Stimulated activated CD4-positive, alpha-beta T cell treated with anti-CD3 and anti-CD28 coated beads, Interleukin-1b, Interleukin-23, amount 100 ng/mL, for 1 hour (primary cell): ENCODE measurements around the gene MAX.
"Not testable (repeated sequence)": the region's sequence is repeated elsewhere in the genome, so short reads cannot be mapped to it uniquely, and the experiment has no call there.

ENCODE experiments used
- DNase-seq, 2 donors: peaks; one replicate each; pipeline ENCODE4 v3.0.0-alpha.2; 2020; ENCODE audit warnings: low read depth in 2 of 2

MAX gene

DNA sequence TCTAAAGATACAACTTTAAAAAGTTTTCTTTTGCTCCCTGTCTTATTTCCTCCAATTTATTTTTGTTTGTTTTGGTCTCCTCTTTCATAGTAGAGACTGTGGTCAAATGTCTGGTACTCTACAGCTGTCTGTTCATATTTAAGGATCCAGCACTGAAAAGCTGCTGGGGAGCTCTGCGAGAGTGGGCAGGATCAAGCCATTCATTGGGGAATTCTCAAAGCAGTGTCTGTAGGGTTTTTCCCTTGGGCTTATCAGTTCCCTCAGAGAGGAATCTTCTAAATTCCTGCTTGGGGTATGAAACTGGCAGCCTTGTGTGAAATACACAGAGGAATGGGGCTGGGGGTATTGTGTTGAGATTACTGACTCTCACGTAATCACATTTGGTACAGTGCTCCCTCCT lies 63.4 kb downstream of the MAX start:
- no peak for DNase-seq

DNA sequence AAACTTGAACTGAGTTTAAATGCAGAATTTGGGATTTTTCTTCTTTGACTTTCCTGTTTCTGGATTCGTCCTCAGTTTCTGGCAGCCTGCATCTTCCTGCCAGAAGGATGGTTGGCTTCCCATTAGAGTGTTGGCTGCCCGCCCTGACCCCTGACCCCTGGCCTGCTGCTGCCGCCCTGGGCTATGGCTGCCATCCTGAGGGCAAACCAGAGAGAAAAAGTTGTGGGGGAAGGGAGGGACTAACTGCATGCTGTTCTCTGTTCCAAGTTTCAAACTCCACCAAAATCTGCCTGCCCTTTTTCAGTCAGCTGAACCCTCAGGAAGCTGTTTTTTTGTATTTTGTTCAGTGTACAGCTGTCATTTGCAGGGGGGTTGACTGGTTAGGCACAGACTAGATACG lies 67.3 kb downstream of the MAX start:
- DNase-seq, result no peak

DNA sequence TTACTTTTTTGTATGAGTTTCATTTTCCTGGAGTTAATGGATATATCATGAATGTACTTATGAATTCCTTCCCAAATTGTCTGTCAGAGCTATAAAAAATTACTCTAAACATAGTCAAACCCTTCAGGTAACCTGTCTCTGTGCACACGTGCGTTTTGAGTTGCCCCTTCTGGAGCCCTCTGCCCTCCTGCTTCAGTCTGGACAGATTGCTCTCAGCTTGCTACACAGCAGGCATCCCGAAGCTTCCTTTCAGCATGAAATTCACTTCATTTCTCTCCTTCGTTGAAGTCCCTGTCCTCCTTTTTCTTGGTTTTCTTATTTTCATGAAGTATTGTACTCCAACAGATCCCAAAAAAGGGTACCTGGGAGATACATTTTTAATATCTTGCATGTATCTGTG lies 68.3 kb downstream of the MAX start:
- DNase-seq, result no peak

DNA sequence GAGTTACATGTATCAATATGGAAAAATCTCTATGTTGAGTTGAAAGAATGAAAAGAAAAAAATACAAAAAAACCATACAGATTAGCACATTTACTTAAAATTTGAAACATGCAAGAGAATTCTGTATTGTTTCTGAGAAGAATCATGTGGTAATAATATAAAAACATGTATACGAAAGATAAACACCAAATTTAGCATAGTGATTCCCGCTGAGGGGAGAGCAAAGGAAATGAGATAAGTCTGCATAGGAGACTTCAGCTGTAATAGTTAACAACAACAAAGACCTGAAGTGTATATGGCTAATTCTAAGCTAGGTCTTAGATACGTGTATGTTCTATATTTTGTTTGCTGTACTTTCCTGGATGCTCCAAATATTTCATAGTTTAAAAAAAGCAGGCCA lies 69.1 kb downstream of the MAX start:
- DNase-seq, result no peak

DNA sequence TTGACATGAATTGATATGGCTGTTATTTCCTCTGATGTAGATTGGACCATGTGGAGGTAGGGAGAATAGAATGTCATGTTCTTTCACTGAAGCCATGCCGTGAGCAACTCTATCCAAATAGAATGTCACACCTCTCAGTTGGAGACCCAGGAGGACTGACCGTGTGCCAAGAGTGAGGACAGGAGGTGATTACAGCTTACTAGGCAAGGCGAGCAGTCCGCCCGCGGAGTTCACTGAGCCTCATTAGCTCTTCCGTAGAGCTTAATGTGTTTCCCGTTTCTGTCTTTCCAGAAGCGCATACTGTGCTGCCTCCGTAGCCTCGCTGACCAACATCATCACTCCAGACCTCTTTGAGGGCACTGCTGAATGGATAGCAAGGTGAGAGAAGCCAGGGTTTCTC lies 70.0 kb downstream of the MAX start:
- no peak for DNase-seq

DNA sequence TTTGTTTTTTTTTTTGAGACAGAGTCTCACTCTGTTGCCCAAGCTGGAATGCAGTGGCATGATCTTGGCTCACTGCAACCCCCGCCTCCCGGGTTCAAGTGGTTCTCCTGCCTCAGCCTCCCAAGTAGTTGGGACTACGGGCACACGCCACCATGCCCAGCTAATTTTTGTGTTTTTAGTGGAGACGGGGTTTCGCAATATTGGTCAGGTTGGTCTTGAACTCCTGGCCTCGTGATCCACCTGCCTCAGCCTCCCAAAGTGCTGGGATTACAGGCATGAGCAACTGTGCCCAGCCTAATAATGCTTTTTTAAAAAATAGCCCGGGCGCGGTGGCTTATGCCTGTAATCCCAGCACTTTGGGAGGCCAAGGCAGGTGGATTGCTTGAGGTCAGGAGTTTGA lies 71.0 kb downstream of the MAX start:
- DNase-seq, result not testable (repeated sequence)

DNA sequence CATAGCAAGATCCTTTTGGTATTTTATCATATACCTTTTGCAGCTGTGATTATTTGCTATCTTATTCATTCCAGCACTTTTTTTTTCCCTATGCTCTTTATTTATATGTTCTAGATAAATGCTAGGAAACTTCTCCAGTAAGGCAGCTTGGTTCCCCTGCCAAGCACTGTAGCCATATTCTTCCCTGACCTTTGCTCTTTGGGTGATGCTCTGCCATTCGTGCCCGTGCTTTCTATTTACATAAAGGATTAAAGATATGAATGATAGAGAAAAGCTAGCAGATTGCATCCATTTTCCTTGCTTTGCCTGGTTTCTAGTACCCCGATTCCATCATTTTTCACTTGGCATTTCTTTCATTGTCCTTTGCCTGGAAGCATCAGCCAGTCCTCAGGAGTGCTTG lies 73.4 kb downstream of the MAX start:
- DNase-seq, result no peak

DNA sequence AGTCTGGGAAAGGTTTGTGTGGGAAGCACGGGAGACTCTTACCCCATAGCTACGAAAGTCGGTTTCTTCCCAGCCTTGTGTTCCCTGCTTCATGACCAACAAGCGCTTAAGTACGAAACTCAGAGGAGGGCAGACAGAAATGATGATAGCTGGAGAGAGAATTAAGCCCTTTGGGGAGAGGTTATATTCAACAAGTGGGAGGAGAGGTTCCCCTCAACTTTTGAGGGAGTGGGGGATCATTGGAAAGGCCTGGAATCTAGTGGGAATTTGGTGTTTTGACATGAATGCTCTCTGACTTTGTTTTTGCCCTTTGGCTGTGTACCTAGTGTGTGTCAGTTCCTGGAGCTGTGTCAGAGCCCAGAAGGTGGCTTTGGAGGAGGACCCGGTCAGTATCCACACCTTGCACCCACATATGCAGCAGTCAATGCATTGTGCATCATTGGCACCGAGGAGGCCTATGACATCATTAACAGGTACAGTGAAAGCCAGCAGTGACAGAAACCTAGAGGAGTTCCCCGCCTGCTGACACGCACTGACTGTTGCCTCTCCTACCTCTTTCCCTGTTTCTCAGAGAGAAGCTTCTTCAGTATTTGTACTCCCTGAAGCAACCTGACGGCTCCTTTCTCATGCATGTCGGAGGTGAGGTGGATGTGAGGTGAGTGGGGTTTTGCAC lies 75.1 kb downstream of the MAX start:
- DNase-seq, result no peak

DNA sequence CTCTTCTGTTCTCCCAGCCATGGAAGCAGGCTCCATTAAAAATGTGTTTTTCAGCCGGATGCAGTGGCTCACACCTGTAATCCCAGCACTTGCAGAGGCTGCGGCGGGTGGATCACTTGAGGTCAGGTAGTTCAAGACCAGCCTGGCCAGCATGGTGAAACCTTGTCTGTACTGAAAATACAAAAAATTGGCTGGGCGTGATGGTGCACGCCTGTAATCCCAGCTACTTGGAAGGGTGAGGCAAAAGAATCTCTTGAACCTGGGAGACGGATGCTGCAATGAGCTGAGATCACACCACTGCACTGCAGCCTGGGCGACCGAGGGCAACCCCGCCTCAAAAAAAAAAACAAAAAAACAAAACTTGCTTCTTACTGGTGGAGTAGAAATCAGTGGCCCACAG lies 75.8 kb downstream of the MAX start:
- no peak for DNase-seq

DNA sequence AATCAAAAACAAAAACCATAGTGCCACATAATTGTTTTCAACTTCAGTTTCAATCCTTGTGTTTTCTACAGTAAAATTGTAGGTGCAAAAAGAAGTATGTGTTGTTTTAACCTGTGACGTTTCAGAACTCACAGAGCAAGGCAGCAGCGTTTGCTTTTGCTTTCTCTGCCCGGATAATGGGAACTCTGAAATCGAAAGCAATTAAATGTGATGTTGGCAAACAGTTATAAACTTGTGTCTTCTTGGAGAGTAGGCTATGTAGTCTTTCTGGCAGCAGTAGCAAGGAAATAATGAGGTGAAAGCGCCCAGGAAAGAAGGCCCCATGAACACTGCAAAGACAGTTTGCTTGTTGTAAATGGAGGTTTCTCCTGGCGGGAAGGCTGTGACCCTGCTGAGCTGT lies 76.5 kb downstream of the MAX start:
- no peak for DNase-seq
